Heart left ventricle (tissue), 13 donors: Measurements from ENCODE around the gene TRIM28.

Experiments
- CTCF ChIP-seq, 12 donors: fragments of 200-600 bp; sonication (generic) in 4 of 12; IDR thresholded peaks; one replicate each; pipeline versions ENCODE4 v1.5.0 to v1.8.0; 2018 to 2022; ENCODE audit warnings: antibody characterized with exemption in 12 of 12, mild to moderate bottlenecking in 5 of 12
- POLR2A ChIP-seq, 2 donors: fragments of 450-650 bp; IDR thresholded peaks; one replicate each; pipeline ENCODE4 v1.6.1; 2017; ENCODE audit warnings: antibody characterized with exemption in 2 of 2, mild to moderate bottlenecking in 2 of 2, moderate library complexity in 2 of 2
- donor health status: ischemic (EF 13 %, LVEDD 7.1; RV severe dilation, severe dysfunction).
- donor health status: DM: no; HTN: yes; CAD: no.
- donor health status: DM: no; HTN: no; CAD: no.
- donor health status: ischemic (EF 25% LVEDD 6.9; RV normal size, moderate dysfunction).
- donor health status: ischemic (EF 25% LVEDD 5.7; RV mildly dilated, moderate dysfunction).
- donor health status: ischemic (EF 35%, LVEDD 5.7; RV mildly dilated, moderate dysfunction).
- donor health status: nonischemic (EF 11% LVEDD 7.7; RV severe dilation, severe dysfunction).
- donor health status: DM: yes; HTN: yes; CAD: no.
- donor health status: PGD.
- donor health status: ischemic (EF 29% LVEDD 5.4; RV normal size, mild dysfunction).
- donor health status: nonischemic (EF 23%, LVEDD 6.1; RV moderate dilation, normal function).

GRCh38 chr19:58518256-58519086 lies 25.4 kb upstream of the TRIM28 start:
- TF ChIP-seq CTCF (IDR thresholded peaks at IDR 0.05) (peak in 1 of 12 donors; percentile 58), POLR2A (IDR thresholded peaks at IDR 0.05) (no peak)
